Amniotic epithelial cell (primary cell): ENCODE data around the gene PRR5L.

Experiments
- DNase-seq: peaks from one replicate; pipeline ENCODE4 v3.0.0-alpha.2; 2010; ENCODE audit warnings: low read depth

Gene PRR5L

DNA sequence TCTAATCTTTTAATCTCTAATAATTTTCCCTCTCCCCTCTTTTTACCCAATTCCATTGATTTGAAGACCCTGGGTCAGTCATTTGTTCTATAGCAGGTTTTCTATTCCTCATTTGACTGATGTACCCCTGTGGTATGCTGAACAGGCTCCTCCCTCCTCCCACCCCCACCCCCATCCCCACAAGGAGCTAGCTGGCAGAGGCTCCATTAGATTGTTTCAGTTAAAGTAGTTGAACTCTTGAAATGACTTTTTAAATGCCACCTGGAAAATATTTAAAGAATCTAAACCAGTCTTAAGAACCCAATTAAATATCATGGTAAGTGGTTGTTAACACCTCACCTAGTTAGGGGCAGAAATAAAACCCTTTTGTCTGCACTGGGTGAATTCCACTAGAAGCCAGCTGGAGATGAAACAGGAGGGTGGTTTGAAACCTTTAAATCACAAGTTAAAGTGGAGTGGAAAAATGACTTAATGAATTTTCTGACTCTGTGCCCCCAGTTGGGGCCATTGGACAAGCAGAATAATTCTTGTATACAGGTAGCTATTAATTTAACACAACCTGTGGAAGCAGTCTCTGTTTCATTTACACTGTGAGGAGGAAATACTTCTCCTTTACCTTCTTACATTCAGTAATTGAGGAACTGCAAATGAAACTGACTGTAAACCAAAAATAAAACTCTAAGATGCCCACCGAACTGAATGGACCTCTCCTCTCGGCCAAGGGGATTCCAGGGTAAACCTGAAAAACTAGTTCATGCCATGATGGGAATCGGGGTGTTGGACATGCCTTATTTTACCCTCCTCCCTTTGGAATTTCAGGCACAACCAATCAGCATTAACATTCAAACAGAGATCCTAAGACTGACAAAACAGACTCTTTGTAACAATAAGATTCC, 30.7 kb downstream of the PRR5L start:
- no peak for DNase-seq

DNA sequence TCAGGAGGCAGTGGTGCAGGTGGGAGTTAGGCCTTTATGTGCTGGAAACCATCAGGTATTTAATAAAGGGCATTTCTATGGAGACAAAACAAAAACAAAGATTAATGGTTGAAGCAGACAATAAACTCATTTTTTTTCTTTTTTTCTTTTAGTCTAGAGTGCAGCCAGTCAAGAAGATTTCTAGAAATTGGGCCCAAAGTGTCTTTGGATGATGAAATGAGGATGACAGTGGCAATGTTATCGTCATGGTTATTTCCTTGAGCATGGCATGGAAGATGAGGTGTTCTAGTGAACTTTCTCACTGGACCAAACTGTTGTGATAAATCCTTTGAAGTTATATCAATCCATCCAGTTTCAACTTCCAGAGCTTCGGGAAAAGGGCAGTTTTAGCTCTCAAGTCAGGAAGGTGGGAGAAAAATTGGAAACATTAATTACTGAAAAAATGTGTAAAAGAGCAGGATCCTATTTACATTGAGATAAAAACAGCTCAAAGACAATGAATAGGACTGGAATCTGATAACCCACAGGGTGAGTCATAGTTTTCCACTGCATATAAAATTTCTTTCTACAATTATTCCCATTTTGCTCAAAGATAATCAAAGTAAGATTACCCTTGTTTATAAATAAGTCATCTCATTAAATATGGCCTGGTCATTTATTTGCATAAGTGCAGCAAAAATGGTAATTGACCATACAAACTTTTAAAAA, 33.0 kb downstream of the PRR5L start:
- no peak for DNase-seq

DNA sequence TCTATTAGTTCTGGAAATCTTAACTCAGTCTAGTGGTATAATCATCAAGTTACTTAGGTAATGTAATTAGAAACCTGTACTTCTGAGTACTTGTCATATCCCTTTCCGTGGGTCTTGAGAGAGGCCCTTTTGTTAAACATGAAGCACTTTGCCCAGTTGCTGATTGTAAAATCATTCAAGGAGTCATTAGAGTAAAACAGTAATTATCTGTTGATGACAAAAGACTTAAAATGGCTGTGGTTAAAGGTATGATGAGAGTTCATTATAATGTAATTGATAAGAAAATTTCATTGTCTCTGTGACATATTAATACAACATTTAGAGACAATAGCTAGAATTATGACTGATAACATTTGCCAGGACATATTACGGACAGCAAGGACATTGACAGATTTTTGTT, 34.3 kb downstream of the PRR5L start:
- DNase-seq: no peak

DNA sequence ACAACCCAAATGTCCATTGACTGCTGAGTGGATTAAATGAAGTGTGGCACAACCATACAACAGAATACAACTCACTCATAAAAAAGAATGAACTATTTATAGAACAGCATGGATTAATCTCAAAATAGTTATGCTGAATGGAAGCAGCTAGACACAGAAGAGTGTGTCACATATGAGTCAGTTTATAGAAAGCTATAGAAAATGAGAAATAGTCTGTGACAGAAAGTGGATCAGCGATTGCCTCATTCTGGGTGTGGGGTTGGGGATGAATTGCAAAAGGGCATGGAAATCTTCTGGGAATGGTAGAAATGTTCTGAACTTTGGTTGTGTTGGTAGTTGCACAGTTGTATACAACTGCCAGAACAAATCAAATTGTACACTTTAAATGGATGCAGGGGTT, 37.4 kb downstream of the PRR5L start:
- DNase-seq: peak; percentile 52

DNA sequence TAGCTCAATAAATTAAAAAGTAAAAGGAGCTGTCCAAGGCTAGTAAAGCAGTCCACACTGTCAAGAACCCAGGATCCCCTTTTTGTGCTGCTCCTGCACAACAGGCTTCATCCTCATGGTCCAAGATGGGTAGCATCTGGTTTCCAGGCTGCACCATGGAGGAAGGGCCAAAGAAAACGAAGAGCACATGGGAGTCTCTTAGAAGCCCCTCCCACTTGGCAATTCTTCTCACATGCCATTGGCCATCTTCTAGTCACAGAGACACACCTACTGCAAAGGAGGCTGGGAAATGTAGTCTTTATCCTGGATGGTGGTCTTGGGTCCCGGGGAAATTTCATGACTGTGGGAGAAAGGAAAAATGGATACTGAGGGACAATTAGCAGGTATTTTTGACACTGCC, 37.8 kb downstream of the PRR5L start:
- DNase-seq: peak; percentile 63

DNA sequence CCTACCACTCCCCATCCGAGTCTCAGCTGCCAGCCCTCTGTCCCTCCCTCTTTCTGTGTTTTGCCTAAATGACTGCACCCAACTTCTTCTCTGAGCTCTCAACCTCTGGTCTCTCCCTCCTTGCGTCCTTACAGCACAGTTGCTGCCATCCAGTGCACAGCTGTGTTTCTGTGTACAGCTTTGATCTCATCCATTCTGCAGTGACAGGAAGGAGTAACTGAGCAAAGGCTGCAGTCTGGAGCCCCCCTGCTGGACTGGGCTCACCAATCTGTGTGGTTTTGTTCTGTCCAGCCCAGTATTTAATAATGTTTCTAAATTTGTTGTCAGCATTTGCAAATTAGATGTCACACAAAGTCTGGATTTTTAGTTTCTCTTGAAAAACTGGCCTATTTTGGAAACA, 43.8 kb downstream of the PRR5L start:
- DNase-seq: no peak

DNA sequence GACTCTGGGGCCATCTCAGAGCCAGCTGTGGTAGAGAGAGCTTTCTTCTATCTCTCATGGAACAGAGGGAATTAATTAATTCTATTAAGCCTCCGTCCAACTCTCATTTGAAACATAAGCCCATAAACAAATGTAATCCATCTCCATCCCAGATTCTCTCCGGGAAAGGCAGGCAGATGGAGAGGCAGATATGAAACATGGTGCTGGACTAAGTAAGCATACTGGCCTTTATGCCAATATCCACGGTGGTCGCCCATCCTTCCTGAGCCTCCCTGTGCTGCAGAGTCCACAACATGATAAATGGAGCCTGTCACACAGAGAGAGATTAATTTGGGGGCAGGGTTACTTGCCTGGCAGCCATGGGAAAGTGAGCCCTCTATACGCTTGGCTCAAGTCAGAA, 44.8 kb downstream of the PRR5L start:
- no peak for DNase-seq

DNA sequence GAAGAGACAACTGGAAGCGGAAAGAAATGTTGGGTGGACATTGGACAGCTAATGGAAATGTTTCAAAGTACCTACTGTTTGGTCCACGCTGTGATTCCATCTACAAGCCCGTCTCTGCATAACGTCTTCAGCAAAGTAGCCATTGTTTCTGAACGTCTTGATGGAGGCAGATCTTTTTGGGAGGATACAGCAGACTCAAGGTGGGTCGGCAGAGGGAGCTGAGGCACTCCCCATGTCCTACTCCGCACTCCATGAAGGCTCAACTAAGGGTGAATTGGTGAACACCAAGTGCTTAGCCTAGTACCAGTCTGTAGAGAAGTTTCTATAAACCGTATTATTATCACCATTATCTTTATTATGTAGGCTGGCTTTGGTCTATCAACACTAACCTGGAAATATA, 45.8 kb downstream of the PRR5L start:
- no peak for DNase-seq

DNA sequence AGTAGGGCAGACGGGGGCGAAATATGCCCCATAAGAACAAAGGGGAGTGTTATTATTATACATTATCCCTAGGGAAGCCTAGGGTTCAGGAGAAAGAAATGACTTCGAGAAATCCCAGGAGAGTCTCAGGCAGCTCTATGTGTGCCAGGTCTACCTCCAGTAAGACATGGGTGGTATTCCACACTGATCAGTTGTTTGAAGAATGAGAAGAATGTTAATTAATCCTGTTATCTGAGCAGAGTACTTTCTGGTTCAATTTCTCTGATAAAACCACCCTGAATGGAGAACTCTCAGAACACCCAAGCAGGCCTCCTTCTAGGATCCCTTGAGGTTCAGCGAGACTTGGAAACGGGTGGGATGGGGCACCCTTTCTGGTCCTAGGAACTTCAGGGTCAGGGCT, 46.2 kb downstream of the PRR5L start:
- DNase-seq: no peak

DNA sequence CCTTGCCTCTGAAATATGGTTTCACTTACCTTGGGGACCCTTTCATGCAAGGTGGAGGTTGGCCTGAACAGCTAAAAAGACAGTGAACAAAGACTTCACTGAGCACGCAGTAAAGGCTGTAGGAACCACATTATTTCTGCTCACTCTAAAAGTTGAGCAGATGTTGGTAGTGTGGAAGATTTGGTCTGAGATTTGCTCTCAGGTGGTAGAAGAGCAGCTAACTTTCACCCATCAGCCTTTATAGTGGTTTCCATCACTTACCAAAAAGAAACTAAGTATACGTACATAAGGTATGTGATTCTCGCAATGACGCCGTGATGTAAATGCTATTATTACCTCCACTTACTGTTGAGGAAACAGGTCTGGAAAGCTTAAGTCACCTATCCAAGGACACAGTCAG, 47.3 kb downstream of the PRR5L start:
- DNase-seq: no peak

DNA sequence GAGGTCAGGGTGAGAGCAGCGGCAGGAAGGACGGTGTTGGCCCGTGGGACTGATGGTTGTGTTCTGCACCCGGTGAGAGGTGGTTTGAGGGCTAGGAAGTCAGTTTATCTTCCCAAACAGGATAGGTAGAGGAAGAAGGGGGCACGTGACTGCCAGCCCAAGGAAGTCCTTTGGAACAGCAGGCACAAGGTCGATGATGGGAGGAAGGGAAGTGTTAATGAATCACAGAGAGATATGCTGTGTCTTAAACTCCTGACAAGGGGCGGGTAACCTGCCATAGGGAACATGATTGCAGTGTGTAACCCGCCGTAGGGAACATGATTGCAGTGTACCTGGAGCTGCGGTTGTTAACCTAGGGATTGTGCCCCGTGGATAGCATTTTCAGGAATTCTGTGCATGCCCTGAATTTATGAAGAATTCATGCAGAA, 49.0 kb downstream of the PRR5L start:
- DNase-seq: no peak

DNA sequence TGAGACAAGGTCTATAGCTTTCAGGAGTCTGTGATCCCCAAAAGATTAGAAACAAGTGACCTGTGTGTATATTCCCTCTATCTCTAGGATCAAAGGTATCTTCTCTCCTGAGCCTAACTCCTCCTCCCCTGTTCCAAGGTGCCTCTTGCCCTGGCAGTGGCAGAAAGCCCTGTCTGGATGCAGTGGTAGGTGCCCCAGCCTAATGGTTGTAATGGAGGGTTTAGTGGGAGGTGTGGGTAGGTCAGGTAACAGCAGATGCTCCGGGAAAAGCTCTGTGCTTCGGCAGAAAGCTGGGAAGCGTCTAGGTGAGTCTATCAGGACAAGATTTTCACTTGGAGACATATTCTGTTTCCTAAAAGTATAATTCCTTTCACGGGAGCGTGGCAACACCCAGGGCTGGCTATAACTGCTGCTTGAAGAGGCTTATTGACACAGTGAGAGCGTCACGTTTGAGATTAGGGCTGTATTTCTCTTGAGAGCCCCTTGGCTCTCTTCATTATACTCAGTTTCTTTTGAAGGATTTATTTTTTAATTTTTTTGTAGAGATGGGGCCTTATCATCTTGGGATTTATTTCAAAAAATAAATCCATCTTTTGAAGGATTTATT, 49.5 kb downstream of the PRR5L start:
- DNase-seq: no peak

DNA sequence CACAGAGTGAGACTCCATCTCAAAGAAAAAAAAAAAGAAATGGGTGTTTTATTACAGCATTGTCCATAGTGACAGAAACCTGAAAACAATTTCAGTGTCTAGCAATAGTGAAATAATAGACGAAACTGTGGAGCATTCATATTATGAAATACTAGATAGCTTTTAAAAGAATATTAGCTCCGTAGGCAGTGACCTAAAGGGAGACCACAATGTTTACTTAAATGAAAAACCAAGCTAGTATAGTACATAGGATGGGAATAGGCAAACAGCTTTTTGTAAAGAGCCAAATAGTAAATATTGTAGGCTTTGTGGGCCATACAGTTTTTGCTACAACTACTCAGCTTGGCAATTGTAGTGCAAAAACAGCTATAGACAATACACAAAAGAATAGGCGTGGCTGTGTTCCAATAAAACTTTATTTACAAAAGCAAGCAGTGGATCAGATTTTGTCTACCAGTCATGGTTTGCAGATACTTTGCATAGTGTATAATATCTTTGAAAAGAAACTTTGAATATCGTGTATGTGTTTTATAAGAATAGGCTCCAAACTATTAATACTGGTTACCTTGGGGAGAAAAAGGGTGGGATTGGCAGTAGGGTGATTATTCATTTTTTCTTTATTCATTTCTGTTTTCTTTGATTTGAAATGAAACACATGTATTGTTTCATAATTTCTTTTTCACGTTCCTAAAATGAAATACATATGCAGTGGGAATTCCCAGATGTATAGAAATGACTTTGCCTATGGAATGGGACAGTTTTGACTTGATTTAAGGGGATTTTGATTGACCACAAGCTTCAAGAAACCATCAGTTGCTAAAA, 50.7 kb downstream of the PRR5L start:
- DNase-seq: no peak

DNA sequence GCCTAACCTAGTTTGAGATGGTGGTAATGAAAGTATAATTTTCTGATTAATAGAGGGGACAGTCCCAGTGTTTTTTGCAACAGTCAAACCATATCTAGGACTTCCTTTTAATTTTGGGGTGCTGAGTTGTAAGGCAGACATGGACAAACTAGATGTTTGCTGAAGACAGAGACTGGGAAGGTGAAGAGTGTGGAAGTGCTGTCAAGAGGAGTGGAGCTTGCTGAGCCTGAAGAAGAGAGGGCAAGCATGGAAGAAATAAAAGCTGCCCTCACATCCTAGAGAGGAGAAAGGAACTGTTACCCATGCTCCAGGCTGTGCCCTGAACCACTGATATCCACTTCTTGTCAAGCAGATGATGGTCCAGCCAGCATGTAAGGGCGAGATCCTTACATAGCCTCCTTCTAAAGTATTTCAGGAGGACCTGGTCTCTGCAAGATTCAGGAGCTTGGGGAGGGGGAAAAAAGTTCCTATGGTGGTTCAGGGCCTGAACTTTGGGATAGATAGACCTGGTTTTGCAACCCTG, 51.4 kb downstream of the PRR5L start:
- DNase-seq: no peak

DNA sequence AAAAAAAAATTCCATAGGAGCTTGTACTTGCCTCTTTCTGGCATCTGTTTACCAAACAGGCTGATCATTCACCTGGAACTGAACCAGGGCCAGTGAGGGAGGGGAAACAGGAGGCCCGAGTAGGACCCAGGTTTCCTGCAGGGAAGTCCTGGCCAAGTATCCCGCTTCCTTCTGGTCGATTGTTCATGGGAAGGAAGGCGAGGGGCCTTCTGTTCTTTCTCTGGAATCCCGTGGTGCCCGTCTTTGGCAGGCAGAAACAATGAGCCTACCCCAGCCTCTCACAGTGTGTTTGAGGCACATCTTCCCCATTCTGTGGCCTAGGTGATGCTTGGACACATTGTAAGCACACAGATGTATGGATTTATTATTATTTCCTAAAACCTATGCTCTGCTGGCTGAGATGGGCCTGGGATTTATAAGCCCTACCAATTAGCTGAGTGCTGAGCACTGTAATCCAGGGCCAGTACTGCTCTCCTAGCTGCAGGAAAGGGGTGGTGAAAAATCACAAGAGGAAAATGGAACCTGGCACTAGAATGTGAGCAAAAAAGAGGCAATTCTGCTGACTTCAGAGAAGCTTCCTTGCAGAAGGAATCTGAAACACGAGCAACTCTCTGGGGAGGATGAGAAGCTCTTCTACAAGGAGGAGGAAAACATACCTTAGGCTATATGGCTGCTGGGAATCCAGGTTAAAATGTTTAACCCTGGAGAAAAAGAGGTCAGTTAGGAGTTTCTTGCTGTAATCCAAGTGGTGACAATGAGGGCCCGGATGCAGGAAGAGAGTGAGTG, 53.5 kb downstream of the PRR5L start:
- no peak for DNase-seq

DNA sequence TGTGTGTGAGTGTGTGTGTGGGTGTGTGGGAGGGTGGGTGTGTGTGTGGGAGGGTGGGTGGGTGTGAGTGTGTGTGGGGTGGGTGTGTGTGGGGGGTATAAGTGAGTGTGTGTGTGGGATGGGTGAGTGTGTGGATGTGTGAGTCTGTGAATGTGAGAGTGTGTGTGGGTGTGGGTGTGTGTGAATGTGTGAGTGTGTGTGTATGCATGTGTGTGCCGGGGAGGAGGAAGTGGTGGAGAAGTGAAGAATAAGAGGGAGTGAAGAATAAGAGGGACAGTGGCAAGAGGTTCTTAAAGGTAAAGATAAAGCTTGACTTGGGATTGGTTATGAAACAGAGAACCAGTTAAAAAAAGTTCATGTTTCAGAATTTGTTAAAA, 54.0 kb downstream of the PRR5L start:
- no peak for DNase-seq

DNA sequence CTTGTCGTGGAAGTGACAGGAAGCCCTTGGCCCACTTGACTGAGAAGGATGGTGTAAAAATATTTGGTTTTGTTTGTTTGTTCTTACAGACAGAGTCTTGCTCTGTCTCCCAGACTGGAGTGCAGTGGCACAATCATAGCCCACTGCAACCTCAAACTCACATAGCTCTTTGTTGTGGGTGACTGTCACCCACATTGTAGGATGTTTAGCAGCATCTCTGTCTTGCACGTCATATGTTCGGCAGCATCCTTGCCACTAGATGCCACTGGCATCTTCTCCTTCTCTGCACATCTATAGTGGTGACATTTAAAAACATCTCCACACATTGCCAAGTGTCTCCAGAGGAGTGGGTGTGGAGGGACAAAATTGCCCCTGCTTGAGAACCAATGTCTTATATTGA, 56.8 kb downstream of the PRR5L start:
- DNase-seq: no peak

DNA sequence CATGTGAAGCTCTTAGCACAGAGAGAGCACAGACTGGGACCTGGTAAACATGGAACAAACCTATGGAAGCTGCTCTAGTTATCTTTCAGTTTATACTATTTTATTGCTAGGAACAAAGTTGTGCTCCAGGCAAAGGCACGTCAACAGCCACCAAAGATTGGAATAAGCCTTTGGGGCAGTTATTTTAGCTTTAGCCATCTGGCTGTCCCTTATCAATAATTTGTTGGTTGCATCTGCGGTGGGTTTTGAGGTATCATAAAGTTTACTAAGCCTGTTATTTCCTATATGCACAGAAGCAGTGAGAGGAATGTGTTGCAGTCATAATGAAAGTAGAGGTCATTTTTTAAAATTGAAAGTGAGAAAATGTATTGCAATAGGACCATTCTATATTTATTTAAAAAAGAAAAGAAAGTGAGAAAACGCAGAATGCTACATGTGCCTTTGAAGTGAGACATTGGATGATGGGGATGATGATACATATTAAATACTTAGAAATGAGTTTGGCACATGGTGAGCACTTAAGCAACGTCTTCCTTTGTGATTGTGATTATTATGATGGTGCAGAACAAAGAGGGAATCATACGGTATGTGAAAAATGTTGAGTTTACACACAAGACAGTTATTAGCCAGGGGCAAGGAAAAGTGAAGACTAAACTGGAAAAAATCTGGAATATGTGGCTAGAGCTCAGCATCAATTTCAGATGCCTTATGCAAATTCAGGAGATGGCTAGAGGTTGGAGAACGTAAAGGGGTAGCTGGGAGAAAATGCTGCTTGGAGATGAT, 58.3 kb downstream of the PRR5L start:
- peak; percentile 80 for DNase-seq

DNA sequence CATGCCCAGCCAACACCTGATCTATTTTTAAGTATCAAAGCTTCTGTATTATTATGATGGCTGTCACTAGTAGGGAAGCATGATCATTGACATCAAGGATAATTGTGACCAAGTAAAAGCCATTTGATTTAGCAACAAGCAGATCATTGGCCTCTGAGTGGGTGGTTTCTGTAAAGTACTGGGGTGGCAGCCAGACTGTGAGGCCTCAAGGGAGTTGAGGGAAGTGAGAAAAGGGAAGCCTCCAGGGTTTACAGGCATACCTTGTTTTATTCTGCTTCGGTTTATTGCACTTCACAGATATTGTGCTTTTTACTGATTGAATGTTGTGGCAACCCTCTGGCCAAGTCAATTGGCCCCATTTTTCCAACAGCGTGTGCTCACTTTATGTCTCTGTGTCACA, 60.1 kb downstream of the PRR5L start:
- DNase-seq: no peak

DNA sequence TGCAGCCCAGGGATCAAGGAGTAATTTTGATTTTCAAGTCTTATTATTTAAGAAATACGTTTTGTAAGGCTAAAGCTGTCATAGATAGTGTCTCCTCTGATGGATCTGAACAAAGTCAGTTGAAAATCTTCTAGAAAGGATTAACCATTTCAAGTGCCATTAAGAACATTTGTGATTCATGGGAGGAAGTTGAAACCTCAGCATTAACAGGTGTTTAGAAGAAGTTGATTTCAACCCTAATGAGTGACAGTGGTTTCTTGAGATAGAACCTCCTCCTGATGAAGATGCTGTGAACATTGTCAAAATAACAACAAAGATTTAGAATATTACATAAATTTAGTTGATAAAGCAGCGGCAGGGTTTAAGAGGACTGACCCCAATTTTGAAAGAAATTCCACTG, 61.7 kb downstream of the PRR5L start:
- no peak for DNase-seq
